Left ventricle myocardium inferior (tissue), 1 donor: ENCODE measurements around the gene KLK14. TPM values are rescaled to one million over a fixed set of nuclear protein-coding genes. Genes with fewer than 3 reads are reported as not detected.
A peak's percentile ranks its signal among the peaks of the same experiment; 100 is the strongest.

Experiments used
- DNase-seq: peaks from one replicate; pipeline ENCODE4 v3.0.0-alpha.2; 2020
- H3K27ac ChIP-seq: fragments of 200-600 bp; replicated peaks from 2 replicates; pipeline ENCODE4 v1.8.0; 2021
- H3K27me3 ChIP-seq: fragments of 200-600 bp; 2 replicates; pipeline ENCODE4 v1.8.0; 2021; ENCODE audit warnings: low read depth
- H3K36me3 ChIP-seq: fragments of 200-600 bp; 2 replicates; pipeline ENCODE4 v1.8.0; 2021
- H3K4me1 ChIP-seq: fragments of 200-600 bp; 2 replicates; pipeline ENCODE4 v1.8.0; 2021
- H3K4me3 ChIP-seq: fragments of 200-600 bp; 2 replicates; pipeline ENCODE4 v1.8.0; 2021; ENCODE audit warnings: mild to moderate bottlenecking, moderate library complexity
- H3K9me3 ChIP-seq: fragments of 200-600 bp; replicated peaks from 2 replicates; pipeline ENCODE4 v1.8.0; 2021
- intact Hi-C: fragments of 100-400 bp; cut with micrococcal nuclease; formaldehyde crosslinking; loops from one replicate; pipeline ENCODE4 v1.11.0; 2022
- long read RNA-seq: library from polyadenylated mRNA; unstranded; transcript quantifications from one replicate; pipeline ENCODE4 v2.0.0, GENCODE V29; 2021
- total RNA-seq: library from RNA; stranded (reverse); fragmentation: NEBNext Ultra II Directional; extraction: Animal tissue kit (Norgen Biotek cat#: 25700); gene quantifications from one replicate; pipeline ENCODE4 v1.2.1, GENCODE V29; 2021
- TF ChIP-seq, protein P1 (sequence below): fragments of 200-600 bp; IDR thresholded peaks from 2 replicates; pipeline ENCODE4 v1.8.0; 2021; ENCODE audit warnings: antibody characterized with exemption, mild to moderate bottlenecking, borderline replicate concordance
- donor health status: DM: no; HTN: yes; CAD: no; lungs with severe emphysema.

KLK14 gene, protein sequence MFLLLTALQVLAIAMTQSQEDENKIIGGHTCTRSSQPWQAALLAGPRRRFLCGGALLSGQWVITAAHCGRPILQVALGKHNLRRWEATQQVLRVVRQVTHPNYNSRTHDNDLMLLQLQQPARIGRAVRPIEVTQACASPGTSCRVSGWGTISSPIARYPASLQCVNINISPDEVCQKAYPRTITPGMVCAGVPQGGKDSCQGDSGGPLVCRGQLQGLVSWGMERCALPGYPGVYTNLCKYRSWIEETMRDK
- total RNA-seq: 1.6 TPM
- long read RNA-seq: 0 reads

DNA sequence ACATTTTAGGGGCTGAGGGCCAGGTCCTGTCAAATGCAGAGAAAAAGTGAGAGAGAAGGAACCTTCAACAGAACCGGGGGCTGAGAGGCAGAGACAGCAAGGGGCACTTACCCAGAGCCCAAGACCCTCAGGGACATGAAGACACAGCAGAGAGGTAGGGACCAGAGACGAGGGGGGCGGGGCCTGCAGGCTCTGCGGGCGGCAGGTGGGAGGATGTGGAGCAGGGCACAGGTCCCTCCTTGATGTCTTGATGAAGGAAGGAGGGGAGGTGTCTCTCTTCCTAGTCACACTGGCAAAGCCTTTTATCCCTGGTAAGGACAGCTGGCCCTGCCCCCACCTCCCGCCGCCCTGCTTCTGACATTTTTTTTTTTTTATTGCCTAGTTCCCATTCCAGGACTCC is at the start of gene KLK14:
TSS of gene KLK14 (minus strand) at position 277 of the 400 bp plus-strand sequence. CDS start at position 4, 273 bp downstream.
- TF ChIP-seq, protein P1, sequence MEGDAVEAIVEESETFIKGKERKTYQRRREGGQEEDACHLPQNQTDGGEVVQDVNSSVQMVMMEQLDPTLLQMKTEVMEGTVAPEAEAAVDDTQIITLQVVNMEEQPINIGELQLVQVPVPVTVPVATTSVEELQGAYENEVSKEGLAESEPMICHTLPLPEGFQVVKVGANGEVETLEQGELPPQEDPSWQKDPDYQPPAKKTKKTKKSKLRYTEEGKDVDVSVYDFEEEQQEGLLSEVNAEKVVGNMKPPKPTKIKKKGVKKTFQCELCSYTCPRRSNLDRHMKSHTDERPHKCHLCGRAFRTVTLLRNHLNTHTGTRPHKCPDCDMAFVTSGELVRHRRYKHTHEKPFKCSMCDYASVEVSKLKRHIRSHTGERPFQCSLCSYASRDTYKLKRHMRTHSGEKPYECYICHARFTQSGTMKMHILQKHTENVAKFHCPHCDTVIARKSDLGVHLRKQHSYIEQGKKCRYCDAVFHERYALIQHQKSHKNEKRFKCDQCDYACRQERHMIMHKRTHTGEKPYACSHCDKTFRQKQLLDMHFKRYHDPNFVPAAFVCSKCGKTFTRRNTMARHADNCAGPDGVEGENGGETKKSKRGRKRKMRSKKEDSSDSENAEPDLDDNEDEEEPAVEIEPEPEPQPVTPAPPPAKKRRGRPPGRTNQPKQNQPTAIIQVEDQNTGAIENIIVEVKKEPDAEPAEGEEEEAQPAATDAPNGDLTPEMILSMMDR: no peak
- Histone ChIP-seq H3K27me3 (peaks cover 25% of the 10 kb centered on the region), H3K27ac (no peak within 1 kb of the TSS), H3K4me1 (peaks cover 6% of the 10 kb centered on the region), H3K36me3 (no peaks in the 10 kb centered on the region), H3K9me3 (no peaks in the 10 kb centered on the region), H3K4me3 (no peak within 1 kb of the TSS)
- intact Hi-C loops: no loop called here
- DNase-seq: no peak

DNA sequence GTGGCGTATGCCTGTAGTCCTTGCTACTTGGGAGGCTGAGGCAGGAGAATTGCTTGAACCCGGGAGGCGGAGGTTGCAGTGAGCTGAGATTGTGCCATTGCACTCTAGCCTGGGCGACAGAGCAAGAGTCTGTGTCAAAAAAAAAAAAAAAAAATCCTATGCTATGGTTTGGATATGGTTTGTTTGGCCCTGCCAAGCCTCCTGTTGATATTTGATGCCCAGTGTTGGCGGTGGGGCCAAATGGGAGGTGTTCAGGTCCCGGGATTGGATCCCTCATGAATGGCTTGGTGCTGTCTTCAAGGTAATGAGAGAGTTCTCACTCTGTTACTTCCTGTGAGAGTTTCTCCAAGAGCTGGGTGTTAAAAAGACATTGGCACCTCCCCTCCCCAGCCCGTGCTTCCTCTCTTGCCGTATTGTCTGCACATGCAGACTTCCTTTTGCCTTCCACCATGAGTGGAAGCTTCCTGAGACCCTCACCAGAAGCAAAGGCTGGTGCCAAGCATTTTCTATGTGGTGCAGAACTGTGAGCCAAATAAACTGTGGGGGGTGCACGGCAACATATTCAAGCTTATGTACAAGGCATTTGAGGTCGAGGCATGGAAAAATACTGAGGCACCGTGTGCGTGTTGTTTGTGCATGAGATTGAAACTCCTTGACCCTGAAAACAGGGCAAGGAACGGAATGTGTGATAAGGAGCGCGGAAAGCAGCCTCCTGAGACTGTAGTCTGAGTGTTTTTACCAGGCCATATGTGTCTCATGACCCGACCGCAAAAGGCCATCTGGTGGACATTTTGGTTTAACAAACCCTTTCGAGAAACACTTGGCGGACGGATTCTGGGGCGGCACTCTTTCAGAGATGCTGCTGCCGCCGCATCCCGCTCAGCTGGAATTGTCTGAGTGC is 49.3 kb upstream of the KLK14 start:
- Histone ChIP-seq H3K9me3 (peaks cover 7% of the 10 kb centered on the region), H3K4me1 (peaks cover 33% of the 10 kb centered on the region), H3K27me3 (peaks cover 53% of the 10 kb centered on the region), H3K27ac (peak overlapping the region; percentile 84), H3K4me3 (peak overlapping the region; percentile 17), H3K36me3 (no peaks in the 10 kb centered on the region)
- TF ChIP-seq, protein P1: peak; percentile 25
- peak; percentile 69 for DNase-seq
- intact Hi-C loops: no loop called here

DNA sequence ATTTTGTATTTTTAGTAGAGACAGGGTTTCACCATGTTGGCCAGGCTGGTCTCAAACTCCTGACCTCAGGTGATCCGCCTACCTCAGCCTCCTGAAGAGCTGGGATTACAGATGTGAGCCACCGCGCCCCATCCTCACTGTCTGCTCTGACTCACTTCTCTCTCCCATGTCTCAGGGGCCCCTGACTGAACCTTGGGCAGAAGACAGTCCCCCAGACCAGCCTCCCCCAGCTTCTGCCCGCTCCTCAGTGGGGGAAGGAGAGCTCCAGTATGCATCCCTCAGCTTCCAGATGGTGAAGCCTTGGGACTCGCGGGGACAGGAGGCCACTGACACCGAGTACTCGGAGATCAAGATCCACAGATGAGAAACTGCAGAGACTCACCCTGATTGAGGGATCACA is 47.0 kb upstream of the KLK14 start:
- Histone ChIP-seq H3K27ac (peak overlapping the region; percentile 61), H3K36me3 (no peaks in the 10 kb centered on the region), H3K4me1 (peaks cover 34% of the 10 kb centered on the region), H3K9me3 (no peaks in the 10 kb centered on the region), H3K27me3 (peaks cover 69% of the 10 kb centered on the region), H3K4me3 (no peak overlapping the region)
- DNase-seq: no peak
- intact Hi-C loops: no loop called here
- TF ChIP-seq, protein P1: no peak

DNA sequence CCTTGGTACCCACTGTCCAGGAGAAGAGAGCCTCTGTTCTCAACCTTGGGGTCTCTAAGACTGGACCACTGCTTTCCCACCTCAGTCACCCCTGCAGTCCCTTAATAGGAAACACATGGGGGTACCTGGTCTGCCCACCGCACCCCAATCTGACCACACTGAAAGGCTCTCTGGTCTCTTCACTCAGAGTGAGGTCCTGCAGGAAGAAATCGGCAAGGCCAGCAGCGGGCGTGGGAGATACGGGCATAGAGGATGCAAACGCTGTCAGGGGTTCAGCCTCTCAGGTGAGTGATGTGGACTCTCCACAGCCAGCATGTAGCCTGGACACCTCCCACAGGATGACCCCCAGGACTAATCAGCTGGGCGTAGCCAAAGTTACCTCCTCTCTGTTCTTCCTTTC is 45.5 kb upstream of the KLK14 start:
- intact Hi-C loops: no loop called here
- H3K9me3 ChIP-seq: no peaks in the 10 kb centered on the region
- H3K27ac ChIP-seq: peak overlapping the region; percentile 61
- H3K27me3 ChIP-seq: peaks cover 84% of the 10 kb centered on the region
- no peak overlapping the region for H3K4me3 ChIP-seq
- H3K4me1 ChIP-seq: peaks cover 34% of the 10 kb centered on the region
- no peaks in the 10 kb centered on the region for H3K36me3 ChIP-seq
- no peak for DNase-seq
- TF ChIP-seq, protein P1: no peak

DNA sequence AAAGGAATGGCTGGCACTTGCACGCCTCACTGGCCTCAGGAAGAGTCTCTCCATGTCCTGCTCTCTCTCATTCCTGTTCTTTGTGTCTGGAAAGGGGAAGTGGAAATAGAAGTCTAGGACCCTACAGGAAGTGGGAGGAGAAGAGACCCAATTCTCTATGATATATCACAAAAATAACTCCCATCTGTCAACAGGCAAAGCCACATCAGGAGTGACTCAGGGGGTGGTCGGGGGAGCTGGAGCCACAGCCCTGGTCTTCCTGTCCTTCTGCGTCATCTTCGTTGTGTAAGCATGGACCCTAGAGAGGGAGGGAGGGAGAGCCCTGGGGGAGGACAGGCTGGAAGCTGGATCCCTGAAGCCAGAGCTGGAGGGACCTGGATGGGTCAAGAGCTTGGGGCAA is 45.1 kb upstream of the KLK14 start:
- Histone ChIP-seq H3K9me3 (no peaks in the 10 kb centered on the region), H3K27me3 (peaks cover 89% of the 10 kb centered on the region), H3K4me3 (peak overlapping the region; percentile 44), H3K36me3 (no peaks in the 10 kb centered on the region), H3K4me1 (peaks cover 31% of the 10 kb centered on the region), H3K27ac (peak overlapping the region; percentile 61)
- TF ChIP-seq, protein P1: no peak
- intact Hi-C loops: no loop called here
- DNase-seq: no peak
